Duodenal mucosa (tissue), 2 donors: ENCODE measurements around the gene BICD1.

ENCODE experiments used
- H3K27ac ChIP-seq: one replicate; pipeline ENCODE4 v1.7.0; 2013; ENCODE audit warnings: low read depth, low read length
- H3K27me3 ChIP-seq, 2 donors: one replicate each; pipeline ENCODE4 v1.7.0; 2013; ENCODE audit warnings: low read length in 2 of 2, control low read depth in 1 of 2; ENCODE audit not compliant: insufficient read depth in 2 of 2, control insufficient read depth in 1 of 2
- H3K36me3 ChIP-seq, 2 donors: one replicate each; pipeline ENCODE4 v1.7.0; 2013; ENCODE audit warnings: low read length in 2 of 2, control low read depth in 1 of 2; ENCODE audit not compliant: insufficient read depth in 2 of 2, control insufficient read depth in 1 of 2
- H3K4me1 ChIP-seq, 2 donors: one replicate each; pipeline ENCODE4 v1.7.0; 2013; ENCODE audit warnings: low read length in 2 of 2, control low read depth in 1 of 2; ENCODE audit not compliant: insufficient read depth in 2 of 2, control insufficient read depth in 1 of 2
- H3K4me3 ChIP-seq, 2 donors: one replicate each; pipeline ENCODE4 v1.7.0; 2013; ENCODE audit warnings: low read length in 2 of 2, low read depth in 1 of 2
- H3K9ac ChIP-seq, 2 donors: one replicate each; pipeline ENCODE4 v1.7.0; 2013; ENCODE audit warnings: low read length in 2 of 2, low read depth in 1 of 2
- H3K9me3 ChIP-seq, 2 donors: one replicate each; pipeline ENCODE4 v1.7.0; 2013; ENCODE audit warnings: low read length in 2 of 2, control low read depth in 1 of 2; ENCODE audit not compliant: control insufficient read depth in 1 of 2

BICD1 gene

DNA sequence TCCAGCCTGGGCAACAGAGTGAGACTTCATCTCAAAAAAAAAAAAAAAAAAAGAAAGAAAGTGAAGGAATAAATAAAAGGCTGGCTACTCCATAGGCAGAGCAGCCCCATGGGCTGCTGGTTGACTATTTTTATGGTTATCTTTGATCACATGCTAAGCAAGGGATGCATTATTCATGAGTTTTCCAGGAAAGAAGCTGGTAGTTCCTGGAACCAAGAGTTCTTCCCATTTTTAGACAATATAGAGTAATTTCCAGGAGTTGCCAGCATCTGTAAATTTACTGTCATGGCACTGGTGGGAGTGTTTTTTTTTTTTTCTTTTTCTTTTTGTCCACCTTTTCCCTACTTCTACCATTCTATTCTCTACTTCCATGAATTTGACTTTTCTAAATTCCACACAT lies 316.9 kb downstream of the BICD1 start:
- Histone ChIP-seq H3K36me3 (no peaks in the 10 kb centered on the region), H3K9me3 (peaks cover 0 to 5% of the 10 kb centered on the region in 2 donors), H3K9ac (no peak overlapping the region), H3K4me3 (no peak overlapping the region), H3K27ac (no peak overlapping the region), H3K27me3 (no peaks in the 10 kb centered on the region), H3K4me1 (peaks cover 4 to 5% of the 10 kb centered on the region in 2 donors)

DNA sequence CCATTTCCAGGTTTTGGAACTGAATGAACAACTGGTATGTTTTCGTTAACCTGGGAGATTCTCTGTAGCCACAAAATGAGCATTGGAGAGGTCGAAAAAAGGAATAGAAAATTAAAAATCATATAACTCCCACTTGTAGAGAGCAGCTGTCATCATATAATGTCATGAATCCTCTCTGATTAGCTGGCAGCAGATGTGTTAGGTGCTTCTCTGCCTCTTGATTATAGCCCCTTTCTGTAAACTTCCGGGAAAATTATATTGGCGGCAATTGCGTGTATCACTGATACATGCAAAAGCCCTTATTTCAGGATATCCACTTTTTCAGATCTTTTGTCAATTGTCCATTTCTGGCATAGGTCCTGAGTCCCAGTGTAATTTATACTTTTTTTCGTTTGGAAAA lies 324.4 kb downstream of the BICD1 start:
- Histone ChIP-seq H3K9ac (no peak overlapping the region), H3K27me3 (no peaks in the 10 kb centered on the region), H3K4me3 (no peak overlapping the region), H3K27ac (no peak overlapping the region), H3K9me3 (peaks cover 0 to 5% of the 10 kb centered on the region in 2 donors), H3K36me3 (peaks cover 0 to 7% of the 10 kb centered on the region in 2 donors), H3K4me1 (no peaks in the 10 kb centered on the region)
